NCI-H2227 treated with DMSO at 0.1 percent for 48 hours (cell line): Measurements from ENCODE around the gene KIAA0753.

Source experiments
- DNase-seq: peaks from one replicate; lab custom pipeline; 2025; lab: John Stamatoyannopoulos, UW

The KIAA0753 gene

GRCh38 chr17:6569370-6570285 lies 70.9 kb downstream of the KIAA0753 start:
- no peak for DNase-seq

- DNase-seq: no peak
Observed at GRCh38 chr17:6568184-6568758, 72.2 kb downstream of the KIAA0753 start.

GRCh38 chr17:6567528-6568183 lies 72.9 kb downstream of the KIAA0753 start:
- no peak for DNase-seq

DNA sequence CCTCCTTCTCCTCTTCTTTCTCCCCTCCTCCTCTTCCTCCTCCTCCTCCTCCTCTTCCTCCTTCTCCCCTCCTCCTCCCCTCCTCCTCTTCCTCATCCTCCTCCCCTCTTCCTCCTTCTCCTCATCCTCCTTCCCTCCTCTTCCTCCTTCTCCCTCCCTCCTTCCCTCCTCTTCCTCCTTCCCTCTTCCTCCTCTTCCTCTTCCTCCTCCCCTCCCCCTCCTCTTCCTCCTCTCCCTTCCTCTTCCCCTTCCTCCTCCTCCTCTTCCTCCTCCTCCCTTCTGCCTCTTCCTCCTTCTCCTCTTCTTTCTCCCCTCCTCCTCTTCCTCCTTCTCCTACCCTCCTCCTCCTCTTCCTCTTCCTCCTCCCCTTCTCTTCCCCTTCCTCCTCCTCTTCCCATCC lies 79.1 kb downstream of the KIAA0753 start:
- no peak for DNase-seq

DNA sequence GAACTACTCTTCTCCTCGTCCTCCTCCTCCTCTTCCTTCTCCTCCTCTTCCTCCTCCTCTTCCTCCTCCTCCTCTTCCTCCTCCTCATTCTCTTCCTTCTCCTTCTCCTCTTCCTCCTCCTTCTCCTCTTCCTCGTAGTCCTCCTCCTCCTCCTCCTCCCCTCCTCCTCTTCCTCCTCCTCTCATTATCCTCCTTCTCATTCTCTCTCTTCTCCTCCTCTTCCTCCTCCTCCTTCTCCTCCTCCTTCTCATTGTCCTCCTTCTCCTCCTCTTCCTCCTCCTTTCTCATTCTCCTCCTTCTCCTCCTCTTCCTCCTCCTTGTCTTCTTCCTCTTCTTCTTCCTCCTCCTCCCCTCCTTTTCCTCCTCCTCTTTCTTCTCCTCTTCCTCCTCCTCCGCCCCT lies 80.0 kb downstream of the KIAA0753 start:
- no peak for DNase-seq

DNA sequence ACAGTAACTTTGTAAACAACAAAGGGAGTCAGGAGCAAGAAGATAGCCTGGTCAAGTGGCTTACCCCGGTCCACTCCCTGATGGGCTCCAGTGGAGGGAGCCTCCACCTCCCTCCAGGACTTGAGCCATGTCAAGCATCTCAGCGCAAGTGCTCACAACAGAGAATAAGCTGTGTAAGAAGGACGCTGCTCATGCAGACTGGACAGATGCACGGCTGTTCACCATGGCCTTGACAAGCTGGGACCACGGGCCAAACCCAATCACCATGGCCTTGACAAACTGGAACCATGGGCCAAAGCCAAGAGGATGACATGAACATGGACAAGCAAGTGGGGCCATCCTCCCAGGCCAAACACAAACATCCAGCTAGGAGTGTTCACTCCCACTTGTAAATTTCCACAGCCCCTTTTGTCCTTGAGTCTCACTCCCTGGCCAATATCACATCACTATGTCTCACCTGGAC lies 80.7 kb downstream of the KIAA0753 start:
- DNase-seq: no peak

DNA sequence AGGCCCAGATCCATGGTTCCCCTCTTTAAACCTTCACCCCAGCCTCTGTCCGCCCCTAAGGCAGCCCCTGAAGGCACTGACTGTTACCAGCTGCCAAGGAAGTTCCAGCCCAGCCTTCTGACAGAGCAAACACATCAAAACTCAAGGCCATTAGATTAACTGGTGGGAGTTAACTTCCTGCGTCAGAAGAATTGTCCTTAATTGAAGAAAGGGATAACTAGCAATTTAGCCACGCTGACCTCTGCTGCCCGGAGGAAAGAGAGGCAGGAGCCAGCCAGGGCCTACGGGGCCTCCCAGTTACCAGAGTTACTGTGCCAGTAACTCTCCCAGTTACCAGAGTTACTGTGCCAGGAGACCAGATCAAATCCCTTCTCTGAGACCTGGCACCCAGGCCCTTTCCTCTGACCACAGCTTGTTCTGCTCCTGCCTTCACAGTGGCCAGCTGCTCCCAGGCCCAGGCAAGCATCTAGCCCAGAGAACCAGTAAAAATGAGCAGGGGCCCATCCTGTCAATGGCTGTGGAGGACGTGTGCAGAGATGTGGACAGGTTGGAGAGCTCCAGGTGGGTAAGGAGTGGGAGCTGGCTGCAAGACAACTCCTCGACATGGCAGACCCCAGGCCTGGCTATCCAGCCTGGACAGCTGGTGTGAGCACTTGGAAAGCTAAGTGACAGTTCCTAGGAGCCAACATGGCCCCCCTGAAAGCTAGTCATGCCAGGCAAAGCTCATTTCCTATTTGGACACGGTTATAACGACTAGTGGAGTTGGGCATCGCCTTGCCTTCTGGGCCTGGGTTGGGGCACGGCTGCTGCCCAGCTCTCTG lies 81.4 kb downstream of the KIAA0753 start:
- no peak for DNase-seq

DNA sequence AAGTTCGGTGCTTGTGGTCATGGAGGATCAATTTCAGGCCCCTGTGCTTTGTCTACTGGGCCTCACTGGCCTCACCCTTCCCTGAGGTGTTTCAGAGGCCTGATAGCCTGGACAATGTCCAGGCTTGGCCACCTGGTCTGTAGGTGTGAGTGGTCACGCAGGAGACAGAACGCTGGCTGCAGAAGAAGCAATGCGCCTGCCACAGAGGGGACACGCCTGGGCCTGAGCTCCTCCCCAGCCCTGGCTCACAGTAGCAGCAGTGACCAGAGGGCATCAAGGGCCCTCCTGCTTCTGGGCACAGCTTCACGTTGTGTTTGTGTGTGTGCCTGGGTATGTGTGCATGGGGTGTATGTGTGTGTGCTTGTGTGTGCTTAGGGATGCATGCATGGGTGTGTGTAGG lies 82.2 kb downstream of the KIAA0753 start:
- no peak for DNase-seq

- DNase-seq: no peak
Observed at GRCh38 chr17:6557040-6557438, 83.5 kb downstream of the KIAA0753 start.

DNA sequence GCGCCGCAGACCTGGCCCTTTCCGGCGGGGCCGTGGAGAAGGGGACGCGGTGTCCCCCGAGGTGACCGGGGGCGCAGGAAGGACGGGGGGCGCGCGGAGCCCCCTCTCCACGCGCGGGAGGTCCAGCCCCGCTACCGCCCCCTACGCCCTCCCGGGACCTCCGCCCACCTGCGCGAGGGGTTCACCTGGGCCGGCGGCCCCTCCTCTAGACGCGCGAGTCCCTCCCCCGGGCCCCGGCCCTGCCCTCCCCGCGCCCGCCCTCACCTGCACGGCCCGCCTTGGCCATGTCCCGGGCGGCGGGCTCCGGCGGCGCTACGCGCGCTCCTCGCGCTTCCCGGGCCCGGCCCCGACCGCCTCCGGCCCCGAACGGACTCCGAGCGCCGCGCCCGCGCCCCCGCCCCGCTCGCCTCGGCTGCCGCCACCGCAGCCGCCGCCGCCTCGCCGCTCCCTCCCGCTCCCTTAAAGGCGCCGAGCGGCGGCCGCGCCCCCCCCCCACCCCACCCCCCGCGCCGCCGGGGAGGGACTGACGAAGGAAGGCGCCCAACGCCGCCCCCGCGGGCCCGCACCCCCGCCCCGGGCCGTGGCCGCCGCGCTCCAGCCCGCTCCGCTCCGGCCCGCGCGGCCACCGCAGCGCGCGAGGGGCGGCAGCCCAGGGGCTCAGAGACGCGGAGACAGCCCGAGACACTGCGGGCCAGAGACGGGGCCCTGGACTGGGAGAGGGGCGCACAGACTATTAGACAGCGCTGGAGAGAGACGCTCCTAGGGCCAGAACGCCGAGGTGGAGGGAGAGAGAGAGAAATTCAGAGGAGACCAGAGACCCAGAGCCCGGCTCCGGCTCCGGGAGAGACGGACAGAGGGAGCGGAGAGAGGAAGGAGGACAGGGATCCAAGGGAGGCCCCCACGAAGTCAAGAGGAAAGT lies 84.1 kb downstream of the KIAA0753 start, which contains the start of gene PITPNM3:
Gene PITPNM3 (minus strand): TSS at position 435 of the 919 bp plus-strand sequence. CDS start 149 bp downstream, at position 286.
- no peak for DNase-seq

DNA sequence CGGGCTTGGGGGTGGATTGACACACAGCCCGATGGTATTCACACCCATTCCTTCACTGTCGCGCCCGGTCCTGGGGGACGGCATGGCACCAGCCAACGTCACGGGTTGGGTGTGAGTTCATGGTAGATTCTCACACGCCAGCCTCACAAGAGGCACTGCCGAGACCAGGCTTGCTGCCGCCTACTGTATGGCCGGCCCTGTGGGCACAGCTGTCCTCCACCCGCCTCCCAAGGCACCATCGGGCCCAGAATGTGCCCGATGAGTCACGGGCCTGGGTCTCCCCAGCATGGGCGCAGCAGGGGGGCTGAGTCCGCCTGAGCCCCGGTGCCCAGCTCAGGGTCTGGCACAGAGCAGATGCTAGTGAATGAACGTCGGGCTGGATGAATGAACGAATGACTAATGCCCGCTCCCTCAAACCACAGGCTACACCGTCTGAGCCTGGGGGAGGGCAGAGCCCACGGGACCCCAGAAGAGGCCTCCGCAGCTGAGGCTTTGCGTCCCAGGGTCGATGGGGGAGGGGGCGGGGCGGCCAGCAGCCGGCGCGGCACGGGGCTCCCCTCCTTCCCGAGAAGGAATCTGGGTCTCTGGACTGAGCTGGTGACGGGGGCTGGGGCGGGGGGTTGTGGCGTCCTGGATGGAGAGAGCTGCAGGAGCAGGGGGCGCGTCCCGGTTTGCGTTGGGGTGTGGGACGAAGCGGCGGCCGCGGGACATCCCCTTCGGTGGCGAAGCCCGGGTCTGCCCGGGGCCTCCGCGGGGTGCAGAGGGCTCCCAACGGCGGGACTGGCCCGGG lies 85.0 kb downstream of the KIAA0753 start:
- no peak for DNase-seq

DNA sequence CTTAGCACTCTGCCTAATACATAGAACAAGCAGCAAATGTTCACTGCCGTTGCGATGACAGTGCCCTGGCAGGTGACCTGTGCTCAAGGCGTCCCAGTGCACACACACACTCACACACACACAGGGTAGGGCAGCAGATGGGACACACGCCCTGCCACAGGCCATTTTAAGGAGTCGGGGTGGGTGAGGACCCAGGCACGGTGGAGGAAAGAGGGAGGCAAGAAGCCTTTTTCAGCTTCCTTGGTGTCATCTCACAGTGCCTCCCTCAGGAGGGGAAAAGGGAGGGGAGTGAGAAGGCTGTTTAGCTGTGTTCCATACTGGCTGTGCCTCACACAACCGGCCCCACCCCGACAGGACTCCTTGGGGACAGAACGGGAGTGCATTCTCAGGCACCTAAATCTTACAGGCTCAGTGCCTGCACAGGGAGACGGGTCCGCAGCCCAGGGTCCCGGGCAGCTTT lies 85.6 kb downstream of the KIAA0753 start:
- DNase-seq: no peak

GRCh38 chr17:6554342-6554741 lies 86.2 kb downstream of the KIAA0753 start:
- DNase-seq: no peak

- DNase-seq: no peak
Observed at GRCh38 chr17:6551869-6552531, 88.5 kb downstream of the KIAA0753 start.

- no peak for DNase-seq
Observed at GRCh38 chr17:6551356-6551755, 89.2 kb downstream of the KIAA0753 start.

- DNase-seq: no peak
Observed at GRCh38 chr17:6549384-6550036, 91.0 kb downstream of the KIAA0753 start.

DNA sequence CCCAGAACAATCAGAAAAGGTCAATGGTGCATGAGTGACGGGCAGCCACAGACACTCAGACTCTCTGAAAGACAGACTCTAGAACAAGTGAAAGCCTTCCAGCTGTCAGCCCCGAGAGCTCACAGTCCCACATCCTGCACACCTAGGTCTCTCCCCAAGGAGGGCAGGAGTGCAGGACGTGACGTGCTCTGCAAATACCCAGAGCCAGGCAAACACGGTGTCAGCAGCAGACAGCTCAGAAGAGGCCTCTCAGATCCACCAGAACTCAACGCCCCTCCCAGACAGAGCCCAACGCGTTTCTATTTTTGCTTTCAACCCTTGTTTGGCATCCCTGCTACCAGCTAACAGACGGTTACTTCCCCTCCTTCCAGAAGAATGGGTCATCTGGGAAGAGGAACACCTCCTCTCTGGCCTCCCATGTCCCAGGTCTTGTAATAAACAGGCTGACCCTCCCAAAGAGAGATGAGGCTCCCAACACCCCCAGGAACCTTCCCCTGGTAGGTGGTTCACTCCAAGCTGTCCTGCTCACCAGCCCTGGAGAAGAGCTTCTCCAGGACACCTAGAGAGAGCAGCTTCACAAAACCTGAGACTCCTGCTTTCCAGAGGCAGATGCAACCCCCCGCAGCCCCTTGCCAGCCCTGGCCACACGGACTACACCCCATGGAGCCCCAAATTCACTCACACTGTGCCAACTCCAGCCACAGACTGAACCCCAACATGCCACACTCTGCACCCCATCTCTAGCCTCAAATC lies 91.8 kb downstream of the KIAA0753 start:
- DNase-seq: no peak

GRCh38 chr17:6548034-6548433 lies 92.5 kb downstream of the KIAA0753 start:
- no peak for DNase-seq
